ENCODE measurements around the gene HTRA3. TPM values are rescaled to one million over a fixed set of nuclear protein-coding genes. Genes with fewer than 3 reads are reported as not detected.

The HTRA3 gene
- total and polyA plus RNA-seq, 2 experiments from 2014 or later = 19.4 to 34.9 TPM

DNA sequence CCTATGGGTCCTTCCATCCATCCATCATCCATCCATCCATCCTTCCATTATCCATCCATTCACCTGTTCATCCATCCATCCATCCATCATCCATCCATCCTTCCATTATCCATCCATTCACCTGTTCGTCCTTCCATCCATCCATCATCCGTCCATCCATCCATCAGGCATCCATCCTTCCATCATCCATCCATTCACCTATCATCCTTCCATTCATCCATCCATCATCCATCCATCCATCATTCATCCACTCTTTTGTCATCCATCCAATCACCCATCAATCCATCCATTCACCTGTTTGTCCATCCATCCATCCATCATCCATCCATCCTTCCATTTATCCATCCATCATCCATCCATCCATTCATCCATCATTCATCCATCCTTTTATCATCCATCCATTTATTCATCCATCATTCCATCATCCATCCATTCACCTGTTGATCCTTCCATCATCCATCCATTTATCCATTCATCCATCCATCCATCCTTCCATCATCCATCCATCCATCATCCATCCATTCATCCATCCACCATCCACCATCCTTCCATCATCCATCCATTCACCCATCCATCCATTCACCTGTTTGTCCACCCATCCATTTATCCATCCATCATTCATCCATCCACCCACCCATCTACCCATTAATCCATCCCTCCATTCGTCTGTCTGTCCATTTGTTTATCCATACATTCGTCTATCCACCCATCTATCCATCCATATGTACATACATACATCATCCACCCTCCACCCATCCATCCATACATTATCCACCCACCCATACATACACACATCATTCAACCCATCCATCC, 35.7 kb upstream of the HTRA3 start:
- Histone ChIP-seq H3K4me1 (ENCODE audit: insufficient read depth) (peaks cover 13% of the 10 kb centered on the region), H3K9me3 (ENCODE audit: low read depth) (no peaks in the 10 kb centered on the region), H3K4me3 (no peak overlapping the region), H4K20me1 (ENCODE audit: insufficient read depth, poor library complexity, severe bottlenecking) (no peaks in the 10 kb centered on the region), H3K79me2 (no peaks in the 10 kb centered on the region), H3K9me2 (replicated peaks; ENCODE audit: insufficient read depth) (no peaks in the 10 kb centered on the region), H3K4me2 (no peak overlapping the region), H3K36me3 (replicated peaks; ENCODE audit: insufficient read depth, low read depth) (no peaks in the 10 kb centered on the region), H3K27ac (no peak overlapping the region), H2AFZ (no peak overlapping the region), H3K27me3 (no peaks in the 10 kb centered on the region)
- no peak for DNase-seq (ENCODE audit: low spot score)
- TF ChIP-seq EZH2phosphoT487 (IDR thresholded peaks at IDR 0.05; ENCODE audit: low read depth, severe bottlenecking, unreplicated experiment) (no peak), EZH2 (IDR thresholded peaks at IDR 0.05; ENCODE audit: borderline replicate concordance) (no peak)
- TF ChIP-seq, protein P1, sequence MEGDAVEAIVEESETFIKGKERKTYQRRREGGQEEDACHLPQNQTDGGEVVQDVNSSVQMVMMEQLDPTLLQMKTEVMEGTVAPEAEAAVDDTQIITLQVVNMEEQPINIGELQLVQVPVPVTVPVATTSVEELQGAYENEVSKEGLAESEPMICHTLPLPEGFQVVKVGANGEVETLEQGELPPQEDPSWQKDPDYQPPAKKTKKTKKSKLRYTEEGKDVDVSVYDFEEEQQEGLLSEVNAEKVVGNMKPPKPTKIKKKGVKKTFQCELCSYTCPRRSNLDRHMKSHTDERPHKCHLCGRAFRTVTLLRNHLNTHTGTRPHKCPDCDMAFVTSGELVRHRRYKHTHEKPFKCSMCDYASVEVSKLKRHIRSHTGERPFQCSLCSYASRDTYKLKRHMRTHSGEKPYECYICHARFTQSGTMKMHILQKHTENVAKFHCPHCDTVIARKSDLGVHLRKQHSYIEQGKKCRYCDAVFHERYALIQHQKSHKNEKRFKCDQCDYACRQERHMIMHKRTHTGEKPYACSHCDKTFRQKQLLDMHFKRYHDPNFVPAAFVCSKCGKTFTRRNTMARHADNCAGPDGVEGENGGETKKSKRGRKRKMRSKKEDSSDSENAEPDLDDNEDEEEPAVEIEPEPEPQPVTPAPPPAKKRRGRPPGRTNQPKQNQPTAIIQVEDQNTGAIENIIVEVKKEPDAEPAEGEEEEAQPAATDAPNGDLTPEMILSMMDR (IDR thresholded peaks at IDR 0.05; ENCODE audit: poor library complexity) = no peak
- 91% methylated on average over 4 of the region's 4 CpGs for WGBS (ENCODE audit: low lambda C conversion rate, missing lambda C conversion rate)

DNA sequence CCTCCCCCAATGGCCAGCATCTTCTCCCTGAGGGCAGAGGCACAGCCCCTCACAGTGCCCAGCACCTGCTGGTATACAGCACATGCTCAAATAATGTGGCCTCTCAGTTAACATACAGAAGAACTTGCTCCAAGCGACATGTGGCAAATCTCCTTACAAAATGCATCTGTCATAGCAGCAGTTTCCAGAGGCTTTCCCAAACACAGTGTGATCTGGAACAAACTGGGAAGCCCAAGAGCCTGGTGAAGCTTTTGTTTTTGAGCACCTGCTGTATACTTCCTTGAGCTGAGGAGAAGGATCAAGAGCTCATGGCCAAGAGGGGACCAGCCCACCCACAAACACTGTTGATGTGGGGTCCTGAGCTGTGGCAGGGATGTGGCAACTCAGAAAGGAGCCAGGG, 34.8 kb upstream of the HTRA3 start:
- H3K4me2 ChIP-seq = no peak overlapping the region
- peaks cover 12% of the 10 kb centered on the region for H3K4me1 ChIP-seq (ENCODE audit: insufficient read depth)
- no peak for TF ChIP-seq EZH2 (IDR thresholded peaks at IDR 0.05; ENCODE audit: borderline replicate concordance)
- TF ChIP-seq, protein P1 (IDR thresholded peaks at IDR 0.05; ENCODE audit: poor library complexity) = no peak
- TF ChIP-seq EZH2phosphoT487 (IDR thresholded peaks at IDR 0.05; ENCODE audit: low read depth, severe bottlenecking, unreplicated experiment) = no peak
- no peak overlapping the region for H3K27ac ChIP-seq
- no peaks in the 10 kb centered on the region for H3K9me3 ChIP-seq (ENCODE audit: low read depth)
- 94% methylated on average over 1 of the region's 1 CpG for WGBS (ENCODE audit: low lambda C conversion rate, missing lambda C conversion rate)
- no peaks in the 10 kb centered on the region for H4K20me1 ChIP-seq (ENCODE audit: insufficient read depth, poor library complexity, severe bottlenecking)
- no peaks in the 10 kb centered on the region for H3K27me3 ChIP-seq
- H3K4me3 ChIP-seq = no peak overlapping the region
- no peaks in the 10 kb centered on the region for H3K36me3 ChIP-seq (replicated peaks; ENCODE audit: insufficient read depth, low read depth)
- no peak overlapping the region for H2AFZ ChIP-seq
- no peak for DNase-seq (ENCODE audit: low spot score)
- H3K9me2 ChIP-seq (replicated peaks; ENCODE audit: insufficient read depth) = no peaks in the 10 kb centered on the region
- H3K79me2 ChIP-seq = no peaks in the 10 kb centered on the region

DNA sequence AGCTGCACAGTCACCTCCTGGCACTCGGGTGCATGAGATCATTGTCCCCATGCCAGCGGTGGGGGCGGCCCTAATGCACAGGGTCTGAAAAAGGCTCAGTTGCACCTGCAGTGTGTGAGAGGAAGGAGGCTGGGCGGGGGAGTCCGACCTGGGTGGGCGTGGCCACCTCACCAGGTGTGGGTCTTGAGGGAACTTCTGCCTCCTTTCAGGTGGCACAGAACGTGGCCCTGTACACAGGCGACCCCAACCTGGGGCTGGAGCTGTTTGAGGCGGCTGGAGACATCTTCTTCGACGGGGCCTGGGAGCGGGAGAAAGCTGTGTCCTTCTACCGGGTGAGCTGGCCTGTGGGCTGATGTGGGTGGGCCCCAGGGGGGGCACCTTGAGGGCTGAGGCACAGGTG, 34.3 kb upstream of the HTRA3 start:
- Histone ChIP-seq H3K27ac (no peak overlapping the region), H3K4me2 (no peak overlapping the region), H4K20me1 (ENCODE audit: insufficient read depth, poor library complexity, severe bottlenecking) (no peaks in the 10 kb centered on the region), H3K4me1 (ENCODE audit: insufficient read depth) (peaks cover 12% of the 10 kb centered on the region), H3K9me2 (replicated peaks; ENCODE audit: insufficient read depth) (no peaks in the 10 kb centered on the region), H2AFZ (no peak overlapping the region), H3K79me2 (no peaks in the 10 kb centered on the region), H3K9me3 (ENCODE audit: low read depth) (no peaks in the 10 kb centered on the region), H3K36me3 (replicated peaks; ENCODE audit: insufficient read depth, low read depth) (no peaks in the 10 kb centered on the region), H3K4me3 (no peak overlapping the region), H3K27me3 (no peaks in the 10 kb centered on the region)
- DNase-seq (ENCODE audit: low spot score) = no peak
- no peak for TF ChIP-seq EZH2phosphoT487 (IDR thresholded peaks at IDR 0.05; ENCODE audit: low read depth, severe bottlenecking, unreplicated experiment)
- TF ChIP-seq, protein P1 (IDR thresholded peaks at IDR 0.05; ENCODE audit: poor library complexity) = no peak
- no peak for TF ChIP-seq EZH2 (IDR thresholded peaks at IDR 0.05; ENCODE audit: borderline replicate concordance)
- WGBS (ENCODE audit: low lambda C conversion rate, missing lambda C conversion rate) = 90% methylated on average over 13 of the region's 13 CpGs

Data from hepatocyte (in vitro differentiated cells).